Neural progenitor cell (in vitro differentiated cells): ENCODE data around the gene OCIAD2. TPM values are rescaled to one million over a fixed set of nuclear protein-coding genes. Genes with fewer than 3 reads are reported as not detected.

Source experiments
- DNase-seq: peaks from one replicate; pipeline ENCODE4 v3.0.0-alpha.2; 2016; ENCODE audit warnings: low spot score
- H2AFZ ChIP-seq: fragments of 200-600 bp; sonication (generic); replicated peaks from 2 replicates; pipeline ENCODE4 v1.6.1; 2016; ENCODE audit warnings: antibody characterized with exemption
- H3F3A ChIP-seq: fragments of 200-600 bp; sonication (generic); 2 replicates; pipeline ENCODE4 v1.6.1; 2016; ENCODE audit warnings: antibody characterized with exemption, low read depth
- H3K27ac ChIP-seq: fragments of 200-600 bp; sonication (generic); 2 replicates; pipeline ENCODE4 v1.5.1; 2016; ENCODE audit warnings: mild to moderate bottlenecking
- H3K27me3 ChIP-seq: fragments of 200-600 bp; sonication (generic); 2 replicates; pipeline ENCODE4 v1.6.1; 2016; ENCODE audit warnings: mild to moderate bottlenecking, moderate library complexity
- H3K36me3 ChIP-seq: fragments of 200-600 bp; sonication (generic); 2 replicates; pipeline ENCODE4 v1.5.1; 2016
- H3K4me1 ChIP-seq: fragments of 200-600 bp; sonication (generic); 2 replicates; pipeline ENCODE4 v1.6.1; 2016; ENCODE audit warnings: mixed run types
- H3K4me2 ChIP-seq: fragments of 200-600 bp; sonication (generic); 2 replicates; pipeline ENCODE4 v1.6.1; 2016
- H3K4me3 ChIP-seq: fragments of 200-600 bp; sonication (generic); 2 replicates; pipeline ENCODE4 v1.5.1; 2016
- H3K79me2 ChIP-seq: fragments of 200-600 bp; sonication (generic); 2 replicates; pipeline ENCODE4 v1.6.1; 2016; ENCODE audit warnings: low read depth
- H3K9ac ChIP-seq: fragments of 200-600 bp; sonication (generic); 2 replicates; pipeline ENCODE4 v1.6.1; 2016
- H3K9me3 ChIP-seq: fragments of 200-600 bp; sonication (generic); 2 replicates; pipeline ENCODE4 v1.5.1; 2016; ENCODE audit warnings: low read depth
- H4K20me1 ChIP-seq: fragments of 200-600 bp; sonication (generic); 2 replicates; pipeline ENCODE4 v1.6.1; 2016; ENCODE audit warnings: low read depth
- H3K27ac Mint-ChIP-seq: 3 replicates; pipeline ENCODE4 v1.8.0; 2021; ENCODE audit warnings: mixed read lengths
- H3K27me3 Mint-ChIP-seq: 2 replicates; pipeline ENCODE4 v1.8.0; 2022; ENCODE audit warnings: low read depth, mild to moderate bottlenecking, inconsistent platforms, moderate library complexity, mixed read lengths; ENCODE audit not compliant: insufficient read depth
- H3K36me3 Mint-ChIP-seq: 3 replicates; pipeline ENCODE4 v1.8.0; 2021; ENCODE audit warnings: mixed read lengths
- H3K4me1 Mint-ChIP-seq: 3 replicates; pipeline ENCODE4 v1.8.0; 2021; ENCODE audit warnings: mixed read lengths
- H3K4me3 Mint-ChIP-seq: 3 replicates; pipeline ENCODE4 v1.8.0; 2021; ENCODE audit warnings: mild to moderate bottlenecking, moderate library complexity, mixed read lengths
- H3K9me3 Mint-ChIP-seq: 3 replicates; pipeline ENCODE4 v1.8.0; 2020; ENCODE audit warnings: mixed read lengths
- EZH2 ChIP-seq: fragments of 200-600 bp; sonication (generic); IDR thresholded peaks from 2 replicates; pipeline ENCODE4 v1.6.1; 2017; ENCODE audit warnings: antibody characterized with exemption, mild to moderate bottlenecking, moderate library complexity
- EZH2phosphoT487 ChIP-seq: fragments of 200-600 bp; sonication (generic); IDR thresholded peaks from 2 replicates; pipeline ENCODE4 v1.6.1; 2017; ENCODE audit warnings: antibody characterized with exemption
- total RNA-seq: library from RNA; depleted of rRNA; stranded (reverse); fragments of >200 nt; gene quantifications from 2 replicates; pipeline ENCODE4 v1.2.3, GENCODE V29; 2015; ENCODE audit warnings: low replicate concordance
- TF ChIP-seq, protein P1 (sequence below): fragments of 200-600 bp; sonication (generic); IDR thresholded peaks from 2 replicates; pipeline ENCODE4 v1.5.1; 2017; ENCODE audit warnings: antibody characterized with exemption, mild to moderate bottlenecking

OCIAD2 gene
- total RNA-seq, 1 donor from 2014 or later = 28.8 TPM

GRCh38 chr4:48944756-48945241 is 38.2 kb upstream of the OCIAD2 start:
- Mint-ChIP-seq H3K27me3 (peaks cover 4% of the 10 kb centered on the region), H3K36me3 (no peaks in the 10 kb centered on the region), H3K9me3 (no peaks in the 10 kb centered on the region), H3K4me3 (no peak overlapping the region), H3K27ac (no peak overlapping the region), H3K4me1 (peaks cover 8% of the 10 kb centered on the region)
- H3K9ac ChIP-seq = no peak overlapping the region
- H3K79me2 ChIP-seq = no peaks in the 10 kb centered on the region
- no peak overlapping the region for H3K27ac ChIP-seq
- DNase-seq = peak; percentile 48
- H3K27me3 ChIP-seq = no peaks in the 10 kb centered on the region
- H2AFZ ChIP-seq = no peak overlapping the region
- no peaks in the 10 kb centered on the region for H3K4me1 ChIP-seq
- no peak overlapping the region for H3K4me2 ChIP-seq
- no peaks in the 10 kb centered on the region for H4K20me1 ChIP-seq
- H3K9me3 ChIP-seq = no peaks in the 10 kb centered on the region
- no peak overlapping the region for H3K4me3 ChIP-seq
- TF ChIP-seq, protein P1, sequence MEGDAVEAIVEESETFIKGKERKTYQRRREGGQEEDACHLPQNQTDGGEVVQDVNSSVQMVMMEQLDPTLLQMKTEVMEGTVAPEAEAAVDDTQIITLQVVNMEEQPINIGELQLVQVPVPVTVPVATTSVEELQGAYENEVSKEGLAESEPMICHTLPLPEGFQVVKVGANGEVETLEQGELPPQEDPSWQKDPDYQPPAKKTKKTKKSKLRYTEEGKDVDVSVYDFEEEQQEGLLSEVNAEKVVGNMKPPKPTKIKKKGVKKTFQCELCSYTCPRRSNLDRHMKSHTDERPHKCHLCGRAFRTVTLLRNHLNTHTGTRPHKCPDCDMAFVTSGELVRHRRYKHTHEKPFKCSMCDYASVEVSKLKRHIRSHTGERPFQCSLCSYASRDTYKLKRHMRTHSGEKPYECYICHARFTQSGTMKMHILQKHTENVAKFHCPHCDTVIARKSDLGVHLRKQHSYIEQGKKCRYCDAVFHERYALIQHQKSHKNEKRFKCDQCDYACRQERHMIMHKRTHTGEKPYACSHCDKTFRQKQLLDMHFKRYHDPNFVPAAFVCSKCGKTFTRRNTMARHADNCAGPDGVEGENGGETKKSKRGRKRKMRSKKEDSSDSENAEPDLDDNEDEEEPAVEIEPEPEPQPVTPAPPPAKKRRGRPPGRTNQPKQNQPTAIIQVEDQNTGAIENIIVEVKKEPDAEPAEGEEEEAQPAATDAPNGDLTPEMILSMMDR = peak; percentile 59
- TF ChIP-seq EZH2 = no peak
- no peaks in the 10 kb centered on the region for H3K36me3 ChIP-seq
- no peaks in the 10 kb centered on the region for H3F3A ChIP-seq

GRCh38 chr4:48944252-48944651 is 37.7 kb upstream of the OCIAD2 start:
- Histone ChIP-seq H3K4me2 (no peak overlapping the region), H3K27me3 (no peaks in the 10 kb centered on the region), H3K4me3 (no peak overlapping the region), H4K20me1 (no peaks in the 10 kb centered on the region), H3K9ac (no peak overlapping the region), H3K9me3 (no peaks in the 10 kb centered on the region), H3K4me1 (no peaks in the 10 kb centered on the region), H2AFZ (no peak overlapping the region), H3K36me3 (no peaks in the 10 kb centered on the region), H3K27ac (no peak overlapping the region), H3F3A (no peaks in the 10 kb centered on the region), H3K79me2 (no peaks in the 10 kb centered on the region)
- H3K27ac Mint-ChIP-seq = no peak overlapping the region
- TF ChIP-seq, protein P1 = no peak
- TF ChIP-seq EZH2 = no peak
- no peak for TF ChIP-seq EZH2phosphoT487
- H3K4me3 Mint-ChIP-seq = no peak overlapping the region
- peaks cover 4% of the 10 kb centered on the region for H3K27me3 Mint-ChIP-seq
- H3K36me3 Mint-ChIP-seq = no peaks in the 10 kb centered on the region
- H3K9me3 Mint-ChIP-seq = no peaks in the 10 kb centered on the region
- DNase-seq = no peak
- peaks cover 8% of the 10 kb centered on the region for H3K4me1 Mint-ChIP-seq

DNA sequence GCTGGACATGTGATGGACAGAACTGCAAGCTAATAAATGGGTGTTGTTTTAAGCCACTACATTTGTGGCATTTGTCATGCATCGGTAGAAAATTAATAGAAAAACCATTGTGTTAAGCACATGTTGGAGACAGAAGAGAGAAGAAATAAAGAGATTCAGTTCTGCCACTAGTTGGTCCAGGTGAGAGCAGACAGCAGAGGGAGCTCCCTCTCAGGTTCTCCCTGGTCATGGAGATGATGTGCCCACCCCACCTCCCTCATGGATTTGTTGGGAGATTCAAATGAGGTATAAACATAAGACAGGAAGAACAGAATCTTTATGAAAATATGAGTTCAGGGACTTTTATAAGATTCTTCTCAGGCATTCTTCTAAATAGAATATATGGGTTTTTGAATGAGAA is 36.8 kb upstream of the OCIAD2 start:
- no peak overlapping the region for H3K4me2 ChIP-seq
- H3K27me3 ChIP-seq = no peaks in the 10 kb centered on the region
- TF ChIP-seq EZH2phosphoT487 (no peak), EZH2 (no peak)
- TF ChIP-seq, protein P1 = peak; percentile 37
- no peak overlapping the region for H3K27ac ChIP-seq
- H3K9ac ChIP-seq = no peak overlapping the region
- H3K9me3 ChIP-seq = no peaks in the 10 kb centered on the region
- H4K20me1 ChIP-seq = no peaks in the 10 kb centered on the region
- no peaks in the 10 kb centered on the region for H3K36me3 Mint-ChIP-seq
- no peaks in the 10 kb centered on the region for H3K4me1 ChIP-seq
- no peaks in the 10 kb centered on the region for H3K36me3 ChIP-seq
- no peaks in the 10 kb centered on the region for H3K9me3 Mint-ChIP-seq
- H3K4me3 Mint-ChIP-seq = no peak overlapping the region
- H3F3A ChIP-seq = no peaks in the 10 kb centered on the region
- H3K4me3 ChIP-seq = no peak overlapping the region
- no peak overlapping the region for H3K27ac Mint-ChIP-seq
- peaks cover 8% of the 10 kb centered on the region for H3K4me1 Mint-ChIP-seq
- no peak overlapping the region for H2AFZ ChIP-seq
- no peaks in the 10 kb centered on the region for H3K79me2 ChIP-seq
- DNase-seq = no peak
- peaks cover 4% of the 10 kb centered on the region for H3K27me3 Mint-ChIP-seq
